CD14-positive monocyte (primary cell): Measurements from ENCODE around the gene INPP5A. TPM values are rescaled to one million over a fixed set of nuclear protein-coding genes. Genes with fewer than 3 reads are reported as not detected.
"Not testable (repeated sequence)": the region's sequence is repeated elsewhere in the genome, so short reads cannot be mapped to it uniquely, and the experiment has no call there.

ENCODE experiments used
- DNase-seq, 3 donors: peaks; one replicate each; pipeline ENCODE4 v3.0.0-alpha.2; 2011 to 2022
- H2AFZ ChIP-seq: 2 replicates; pipeline ENCODE4 v1.6.0; 2012; ENCODE audit warnings: mild to moderate bottlenecking, low read depth, low read length, inconsistent platforms; ENCODE audit not compliant: insufficient read depth, poor library complexity, severe bottlenecking
- H3K27ac ChIP-seq, 2 donors: 1 replicate in 1 of 2; 2 replicates in 1 of 2; pipeline ENCODE4 v1.5.1; 2012 to 2013; ENCODE audit warnings: low read length in 2 of 2, control low read depth in 1 of 2, inconsistent platforms in 1 of 2, low read depth in 1 of 2, mild to moderate bottlenecking in 1 of 2
- H3K27me3 ChIP-seq, 2 donors: one replicate each; pipeline versions ENCODE4 v1.6.0 to v1.6.1; 2011 to 2013; ENCODE audit warnings: low read length in 2 of 2; ENCODE audit not compliant: control insufficient read depth in 2 of 2, insufficient read depth in 2 of 2
- H3K36me3 ChIP-seq, 2 donors: replicated peaks in 1 of 2; 1 replicate in 1 of 2; 2 replicates in 1 of 2; pipeline versions ENCODE4 v1.5.1 to v1.6.1; 2012 to 2013; ENCODE audit warnings: low read length in 2 of 2, control low read depth in 1 of 2, inconsistent platforms in 1 of 2, mild to moderate bottlenecking in 1 of 2; ENCODE audit not compliant: insufficient read depth in 2 of 2, control insufficient read depth in 1 of 2
- H3K4me1 ChIP-seq, 2 donors: 1 replicate in 1 of 2; 2 replicates in 1 of 2; pipeline versions ENCODE4 v1.5.1 to v1.6.1; 2012 to 2013; ENCODE audit warnings: low read length in 2 of 2, control low read depth in 1 of 2, inconsistent platforms in 1 of 2, mild to moderate bottlenecking in 1 of 2, moderate library complexity in 1 of 2; ENCODE audit not compliant: insufficient read depth in 2 of 2, control insufficient read depth in 1 of 2
- H3K4me2 ChIP-seq: replicated peaks from 2 replicates; pipeline ENCODE3; 2012; ENCODE audit warnings: low read length, moderate library complexity, mild to moderate bottlenecking; ENCODE audit not compliant: poor library complexity, severe bottlenecking; ENCODE audit errors: extremely low read depth
- H3K4me3 ChIP-seq, 3 experiments: fragments of 200-600 bp in 1 of 3; sonication (generic) in 1 of 3; replicated peaks in 1 of 3; 1 replicate in 2 of 3; 2 replicates in 1 of 3; pipeline ENCODE4 v1.5.1; 2011 to 2013; ENCODE audit warnings: low read length in 3 of 3, mild to moderate bottlenecking in 3 of 3, control low read depth in 2 of 3, low read depth in 2 of 3, inconsistent platforms in 1 of 3, moderate library complexity in 1 of 3
- H3K79me2 ChIP-seq: 2 replicates; pipeline ENCODE4 v1.6.0; 2012; ENCODE audit warnings: mild to moderate bottlenecking, control low read depth, inconsistent platforms, low read length, moderate library complexity; ENCODE audit not compliant: insufficient read depth
- H3K9ac ChIP-seq: 2 replicates; pipeline ENCODE4 v1.6.0; 2017; ENCODE audit warnings: low read length, mild to moderate bottlenecking; ENCODE audit not compliant: insufficient read depth, poor library complexity, severe bottlenecking
- H3K9me3 ChIP-seq, 2 donors: replicated peaks in 1 of 2; 1 replicate in 1 of 2; 2 replicates in 1 of 2; pipeline versions ENCODE4 v1.5.1 to v1.6.1; 2012 to 2013; ENCODE audit warnings: low read length in 2 of 2, control low read depth in 1 of 2; ENCODE audit not compliant: control insufficient read depth in 1 of 2, insufficient read depth in 1 of 2
- H4K20me1 ChIP-seq: 2 replicates; pipeline ENCODE4 v1.6.0; 2012; ENCODE audit warnings: mild to moderate bottlenecking, low read length, control low read depth, moderate library complexity; ENCODE audit not compliant: insufficient read depth
- H3K27ac Mint-ChIP-seq, 7 donors: one replicate each; pipeline ENCODE4 v1.8.0; 2020; ENCODE audit warnings: mild to moderate bottlenecking in 7 of 7, mixed read lengths in 7 of 7, moderate library complexity in 6 of 7, inconsistent platforms in 2 of 7
- H3K27me3 Mint-ChIP-seq, 3 donors: one replicate each; pipeline ENCODE4 v1.8.0; 2021 to 2022; ENCODE audit warnings: low read depth in 3 of 3, mild to moderate bottlenecking in 3 of 3, mixed read lengths in 3 of 3, moderate library complexity in 3 of 3, inconsistent platforms in 1 of 3
- H3K36me3 Mint-ChIP-seq, 2 donors: one replicate each; pipeline ENCODE4 v1.8.0; 2020; ENCODE audit warnings: mixed read lengths in 2 of 2, inconsistent platforms in 1 of 2, mild to moderate bottlenecking in 1 of 2
- H3K4me1 Mint-ChIP-seq: one replicate; pipeline ENCODE4 v1.8.0; 2020; ENCODE audit warnings: mild to moderate bottlenecking, mixed read lengths
- H3K4me3 Mint-ChIP-seq, 2 donors: one replicate each; pipeline ENCODE4 v1.8.0; 2020; ENCODE audit warnings: mild to moderate bottlenecking in 2 of 2, mixed read lengths in 2 of 2, moderate library complexity in 1 of 2
- H3K9me3 Mint-ChIP-seq, 7 donors: one replicate each; pipeline ENCODE4 v1.8.0; 2020 to 2022; ENCODE audit warnings: mixed read lengths in 7 of 7, mild to moderate bottlenecking in 6 of 7, moderate library complexity in 6 of 7, inconsistent platforms in 2 of 7
- CTCF ChIP-seq: fragments of 200-600 bp; IDR thresholded peaks from one replicate; pipeline ENCODE4 v1.8.0; 2022; ENCODE audit warnings: antibody characterized with exemption, mild to moderate bottlenecking
- WGBS: methylation state at CpG from one replicate; pipeline ENCODE4 v1.1.5; 2013; ENCODE audit warnings: missing lambda C conversion rate; ENCODE audit not compliant: insufficient coverage; 5-methylcytosine and 5-hydroxymethylcytosine counted together
- intact Hi-C, 2 donors: fragments of 100-400 bp; cut with micrococcal nuclease; formaldehyde crosslinking; loops; one replicate each; pipeline versions ENCODE4 v1.15.0 to v1.15.1; 2023
- polyA plus RNA-seq, 3 donors: library from polyadenylated mRNA; depleted of rRNA in 1 of 3; unstranded in 2 of 3; stranded (reverse) in 1 of 3; fragments of 300-500 nt in 2 of 3; fragments of >200 nt in 1 of 3; fragmentation: Illumina TruSeq in 2 of 3; gene quantifications; 1 replicate in 2 of 3; 2 replicates in 1 of 3; pipeline ENCODE4 v1.2.3, GENCODE V29; 2012 to 2021

Gene INPP5A
- polyA plus RNA-seq, 3 donors = 0.87 to 17.2 (median 2.9) TPM

GRCh38 chr10:132704008-132704814 is 166.6 kb downstream of the INPP5A start:
- Mint-ChIP-seq H3K9me3 (peaks cover 23 to 40% (median 29%) of the 10 kb centered on the region in 7 donors), H3K36me3 (peaks cover 59 to 80% of the 10 kb centered on the region in 2 donors), H3K27ac (peak overlapping the region in 2 of 7 donors; percentile 14 to 27), H3K27me3 (no peaks in the 10 kb centered on the region), H3K4me3 (no peak overlapping the region), H3K4me1 (no peaks in the 10 kb centered on the region)
- no peak for TF ChIP-seq CTCF
- no peak overlapping the region for H2AFZ ChIP-seq
- DNase-seq = no peak
- H3K36me3 ChIP-seq = peaks cover 58 to 78% of the 10 kb centered on the region in 2 donors
- intact Hi-C loops = no loop called here
- H3K27me3 ChIP-seq = no peaks in the 10 kb centered on the region
- H3K4me2 ChIP-seq = no peak overlapping the region
- H3K4me3 ChIP-seq = no peak overlapping the region
- no peaks in the 10 kb centered on the region for H3K79me2 ChIP-seq
- peaks cover 16 to 49% of the 10 kb centered on the region in 2 donors for H3K9me3 ChIP-seq
- WGBS = 97% methylated on average over 25 of the region's 29 CpGs
- no peak overlapping the region for H3K9ac ChIP-seq
- H3K4me1 ChIP-seq = no peaks in the 10 kb centered on the region
- no peaks in the 10 kb centered on the region for H4K20me1 ChIP-seq
- H3K27ac ChIP-seq = no peak overlapping the region

- Histone ChIP-seq H3K9me3 (peaks cover 16 to 49% of the 10 kb centered on the region in 2 donors), H3K36me3 (peaks cover 54 to 80% of the 10 kb centered on the region in 2 donors)
- DNase-seq, H4K20me1 ChIP-seq, H3K9ac ChIP-seq, H3K79me2 ChIP-seq, H3K27ac Mint-ChIP-seq, H2AFZ ChIP-seq, H3K27me3 ChIP-seq, H3K4me2 ChIP-seq, H3K4me1 Mint-ChIP-seq, H3K4me3 ChIP-seq, H3K27ac ChIP-seq, H3K27me3 Mint-ChIP-seq, H3K4me1 ChIP-seq, intact Hi-C loops, H3K4me3 Mint-ChIP-seq: not testable (repeated sequence)
- 98% methylated on average over 8 of the region's 9 CpGs for WGBS
- Mint-ChIP-seq H3K36me3 (peaks cover 59 to 81% of the 10 kb centered on the region in 2 donors), H3K9me3 (peaks cover 23 to 40% (median 29%) of the 10 kb centered on the region in 7 donors)
Observed at GRCh38 chr10:132704815-132705064, 167.2 kb downstream of the INPP5A start.
